ENCODE data around the gene ACP4.

- TF ChIP-seq CTCF (conservative IDR thresholded peaks at IDR 0.05) (no peak), ZFX (IDR thresholded peaks at IDR 0.05) (no peak)
These were observed at the start of gene ACP4 for GRCh38 chr19:50790396-50790795.
